ENCODE results near the gene BAHCC1. TPM values are rescaled to one million over a fixed set of nuclear protein-coding genes. Genes with fewer than 3 reads are reported as not detected.

The BAHCC1 gene
- total RNA-seq, 2 donors from 2014 or later = 5.8 to 12.7 TPM

DNA sequence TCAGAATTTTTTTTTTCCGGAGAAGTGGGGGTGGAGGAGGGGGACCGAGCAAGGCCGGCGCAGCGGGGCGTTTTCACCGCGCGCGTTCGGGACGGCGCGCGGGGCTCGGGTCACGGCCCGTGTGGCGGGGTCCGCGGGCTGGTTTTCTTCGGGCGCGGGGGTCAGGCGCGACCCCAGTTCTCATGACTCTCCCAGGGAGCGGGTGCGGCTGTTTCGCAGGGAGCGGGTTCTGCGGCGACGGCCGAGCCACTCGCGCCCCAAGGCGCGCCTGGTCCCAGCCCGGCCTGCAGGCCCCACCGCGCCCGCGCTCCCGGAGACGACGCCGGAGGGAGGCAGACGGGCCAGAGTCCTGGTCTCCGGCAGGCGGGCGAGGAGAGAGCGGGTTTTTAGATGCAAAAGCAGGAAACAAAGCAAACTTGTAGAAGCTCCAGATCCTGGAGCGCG, 1.0 kb downstream of the BAHCC1 start:
- TF ChIP-seq, protein P1, sequence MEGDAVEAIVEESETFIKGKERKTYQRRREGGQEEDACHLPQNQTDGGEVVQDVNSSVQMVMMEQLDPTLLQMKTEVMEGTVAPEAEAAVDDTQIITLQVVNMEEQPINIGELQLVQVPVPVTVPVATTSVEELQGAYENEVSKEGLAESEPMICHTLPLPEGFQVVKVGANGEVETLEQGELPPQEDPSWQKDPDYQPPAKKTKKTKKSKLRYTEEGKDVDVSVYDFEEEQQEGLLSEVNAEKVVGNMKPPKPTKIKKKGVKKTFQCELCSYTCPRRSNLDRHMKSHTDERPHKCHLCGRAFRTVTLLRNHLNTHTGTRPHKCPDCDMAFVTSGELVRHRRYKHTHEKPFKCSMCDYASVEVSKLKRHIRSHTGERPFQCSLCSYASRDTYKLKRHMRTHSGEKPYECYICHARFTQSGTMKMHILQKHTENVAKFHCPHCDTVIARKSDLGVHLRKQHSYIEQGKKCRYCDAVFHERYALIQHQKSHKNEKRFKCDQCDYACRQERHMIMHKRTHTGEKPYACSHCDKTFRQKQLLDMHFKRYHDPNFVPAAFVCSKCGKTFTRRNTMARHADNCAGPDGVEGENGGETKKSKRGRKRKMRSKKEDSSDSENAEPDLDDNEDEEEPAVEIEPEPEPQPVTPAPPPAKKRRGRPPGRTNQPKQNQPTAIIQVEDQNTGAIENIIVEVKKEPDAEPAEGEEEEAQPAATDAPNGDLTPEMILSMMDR (IDR thresholded peaks at IDR 0.05) = no peak
- H3K9me3 ChIP-seq = no peaks in the 10 kb centered on the region
- H3K27me3 ChIP-seq = no peaks in the 10 kb centered on the region
- H3K27ac ChIP-seq = peak overlapping the region; percentile 95 to 98
- no peak for DNase-seq (ENCODE audit: low spot score)
- H3K36me3 ChIP-seq = no peaks in the 10 kb centered on the region
- peak overlapping the region; percentile 54 to 77 for H3K4me3 ChIP-seq
- peaks cover 0 to 46% of the 10 kb centered on the region in 2 donors for H3K4me1 ChIP-seq

DNA sequence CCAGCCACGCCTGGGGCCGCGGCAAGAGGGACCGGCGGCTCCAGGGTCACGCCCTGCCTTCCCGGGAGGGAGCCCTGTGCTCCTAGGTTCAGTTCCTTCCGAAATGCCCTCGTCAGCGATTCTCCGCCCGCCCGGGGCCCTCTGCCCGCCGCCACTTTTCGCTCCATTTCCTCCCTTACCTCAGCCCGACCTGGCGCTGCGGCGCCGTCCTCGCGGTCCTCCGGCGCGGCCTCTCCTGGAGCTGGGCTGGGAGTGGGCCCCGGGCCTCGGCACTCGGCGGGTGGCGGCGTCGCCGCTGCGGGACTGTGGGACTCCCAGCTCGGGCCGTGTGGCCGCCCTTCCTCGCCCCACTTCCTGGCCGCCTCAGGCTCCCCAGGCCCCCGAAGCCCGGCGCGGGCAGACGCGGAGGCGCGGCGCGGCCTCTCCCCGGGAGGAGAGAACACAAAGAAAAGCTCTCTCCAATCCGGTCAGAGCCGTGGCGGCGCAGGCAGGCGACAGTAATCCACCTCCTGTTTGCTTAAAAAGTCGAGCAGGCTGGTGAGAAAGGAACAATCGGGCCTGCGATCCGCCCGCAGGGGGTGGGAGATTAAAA, 1.6 kb downstream of the BAHCC1 start:
- no peak for DNase-seq (ENCODE audit: low spot score)
- Histone ChIP-seq H3K4me3 (peak overlapping the region; percentile 54 to 77), H3K36me3 (no peaks in the 10 kb centered on the region), H3K9me3 (no peaks in the 10 kb centered on the region), H3K27ac (peak overlapping the region; percentile 95 to 98), H3K27me3 (no peaks in the 10 kb centered on the region), H3K4me1 (peaks cover 0 to 46% of the 10 kb centered on the region in 2 donors)
- TF ChIP-seq, protein P1 (IDR thresholded peaks at IDR 0.05) = no peak

DNA sequence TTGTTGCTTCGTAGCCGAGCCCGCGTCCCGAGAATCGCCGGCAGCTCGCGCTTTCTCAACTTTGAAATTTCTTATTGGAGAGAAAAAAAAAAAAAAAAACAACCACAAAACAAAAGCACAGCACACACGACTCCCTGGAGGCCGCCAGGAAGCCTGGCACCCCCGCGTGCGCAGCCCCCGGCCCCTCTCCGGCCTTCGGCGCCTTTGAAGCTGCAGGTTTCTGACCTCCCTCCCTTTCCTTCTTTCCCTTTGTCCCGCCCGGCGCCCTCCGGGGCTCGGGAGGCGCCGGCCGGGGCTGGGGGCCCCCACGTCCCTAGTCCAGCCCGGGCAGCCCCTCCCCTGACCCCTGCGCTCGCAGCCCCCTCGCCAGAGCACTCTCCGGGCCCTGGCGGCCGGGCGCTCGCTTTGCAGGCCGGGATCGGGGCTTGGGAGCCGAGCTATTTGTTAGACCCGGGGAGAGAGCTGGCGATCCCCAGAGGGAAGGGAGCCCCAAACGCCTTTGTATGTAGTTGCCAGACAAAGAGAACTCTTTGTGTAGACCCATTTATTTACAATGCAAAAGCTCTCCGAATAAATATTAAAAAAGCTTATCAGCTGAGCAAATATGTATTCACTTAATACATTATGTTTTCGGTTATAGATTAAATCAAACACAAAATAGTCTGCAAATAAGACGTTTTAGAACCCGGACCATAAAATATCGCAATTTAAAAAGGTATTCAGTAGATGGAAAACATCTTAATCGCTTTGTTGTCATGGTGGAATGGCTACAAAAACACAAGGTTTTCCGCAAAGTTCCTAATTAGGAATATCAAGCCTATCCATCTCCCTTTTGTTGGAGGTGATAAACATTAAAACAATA, 2.3 kb downstream of the BAHCC1 start:
- TF ChIP-seq, protein P1 (IDR thresholded peaks at IDR 0.05) = peak in 1 of 2 donors; percentile 42
- Histone ChIP-seq H3K9me3 (no peaks in the 10 kb centered on the region), H3K27ac (peak overlapping the region; percentile 95 to 98), H3K27me3 (no peaks in the 10 kb centered on the region), H3K4me1 (peaks cover 0 to 46% of the 10 kb centered on the region in 2 donors), H3K4me3 (peak overlapping the region; percentile 54 to 77), H3K36me3 (no peaks in the 10 kb centered on the region)
- DNase-seq (ENCODE audit: low spot score) = no peak

DNA sequence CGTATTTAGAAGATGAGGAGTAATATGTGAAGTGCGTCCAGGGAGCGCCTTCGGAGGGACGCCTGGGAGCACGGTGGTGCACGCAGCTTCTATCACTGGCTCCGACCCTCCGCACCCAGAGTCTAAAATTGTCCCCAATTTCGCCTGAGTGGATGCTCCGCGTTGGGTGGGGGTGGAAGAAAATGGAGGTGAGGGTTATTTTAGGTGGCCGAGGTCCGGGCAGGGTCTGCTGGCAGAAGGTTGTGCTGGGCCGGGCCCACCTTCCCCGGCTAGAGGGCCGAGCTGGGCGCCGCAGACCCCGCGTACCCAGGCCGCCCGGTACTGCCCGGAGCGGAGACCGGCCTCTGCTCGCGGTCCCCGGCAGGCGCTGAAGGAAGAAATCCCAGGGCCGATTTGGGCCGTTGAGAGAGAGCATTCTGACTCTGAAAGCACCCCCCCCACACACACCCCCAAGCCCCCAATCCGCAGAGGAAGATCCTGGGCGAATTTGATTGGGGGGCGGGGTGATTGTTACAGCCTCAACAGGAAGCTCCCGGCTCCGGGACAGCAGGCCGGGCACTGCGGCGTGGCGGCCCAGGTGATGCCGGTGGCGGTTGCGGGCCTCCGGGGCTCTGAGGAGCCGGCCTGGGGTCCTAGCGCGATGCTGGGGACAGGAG, 3.0 kb downstream of the BAHCC1 start:
- Histone ChIP-seq H3K27ac (peak overlapping the region; percentile 95 to 98), H3K36me3 (no peaks in the 10 kb centered on the region), H3K27me3 (no peaks in the 10 kb centered on the region), H3K4me1 (peaks cover 0 to 48% of the 10 kb centered on the region in 2 donors), H3K9me3 (no peaks in the 10 kb centered on the region), H3K4me3 (peak overlapping the region; percentile 54 to 77)
- DNase-seq (ENCODE audit: low spot score) = no peak
- TF ChIP-seq, protein P1 (IDR thresholded peaks at IDR 0.05) = no peak

DNA sequence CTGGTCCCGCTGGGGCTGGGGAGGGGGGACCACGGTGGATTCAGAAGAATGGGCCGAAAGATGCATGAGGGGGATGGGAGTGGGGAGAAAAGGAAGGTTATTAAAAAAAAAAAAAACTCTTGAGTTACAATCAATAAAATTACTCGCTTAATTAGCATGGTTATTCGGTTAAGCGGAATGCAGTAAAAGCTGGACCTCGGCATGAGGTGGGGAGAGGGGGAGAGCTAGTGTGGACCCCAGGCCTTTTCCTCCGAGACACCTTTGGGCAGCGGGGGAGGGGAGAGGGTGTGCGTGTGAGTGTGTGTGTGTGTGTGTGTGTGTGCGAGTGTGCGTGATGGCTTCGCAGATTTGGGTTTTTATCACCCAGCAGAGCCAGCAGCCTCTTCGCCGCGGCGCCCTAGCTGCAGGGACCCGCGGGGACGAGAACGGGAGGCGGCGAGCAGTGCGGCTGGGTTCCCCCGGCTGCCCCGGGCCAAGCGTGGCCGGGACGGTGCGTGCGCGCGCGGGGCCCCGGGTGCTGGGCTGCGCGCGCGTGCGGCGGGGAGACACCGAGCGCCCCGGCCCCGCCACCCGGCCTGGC, 3.7 kb downstream of the BAHCC1 start:
- peak overlapping the region; percentile 54 to 77 for H3K4me3 ChIP-seq
- DNase-seq (ENCODE audit: low spot score) = no peak
- no peaks in the 10 kb centered on the region for H3K27me3 ChIP-seq
- TF ChIP-seq, protein P1 (IDR thresholded peaks at IDR 0.05) = no peak
- H3K4me1 ChIP-seq = peaks cover 0 to 54% of the 10 kb centered on the region in 2 donors
- peak overlapping the region; percentile 95 to 98 for H3K27ac ChIP-seq
- H3K36me3 ChIP-seq = no peaks in the 10 kb centered on the region
- H3K9me3 ChIP-seq = no peaks in the 10 kb centered on the region
